OCI-LY7 (cell line): ENCODE data around the gene RGR. TPM values are rescaled to one million over a fixed set of nuclear protein-coding genes. Genes with fewer than 3 reads are reported as not detected.

ENCODE experiments used
- BruUV-seq: library from RNA; stranded (reverse); fragments of 400-500 nt; replicated peaks from 2 replicates; lab custom pipeline; 2021; lab: Mats Ljungman, UMichigan
- CTCF ChIA-PET: fragments of 300-600 bp; sonication (Branson Sonifier 250); formaldehyde crosslinking; loops from one replicate; lab custom pipeline; 2022; ENCODE audit warnings: antibody characterized with exemption; ENCODE audit not compliant: unreplicated experiment; lab: Charles Lee
- POLR2A ChIA-PET: fragments of 300-600 bp; sonication (Branson Sonifier 250); formaldehyde crosslinking; loops from one replicate; lab custom pipeline; 2022; ENCODE audit warnings: antibody characterized with exemption; lab: Charles Lee
- DNase-seq: peaks from one replicate; pipeline ENCODE4 v3.0.0-alpha.2; 2015; ENCODE audit warnings: low spot score
- H2AFZ ChIP-seq: fragments of 200-600 bp; sonication (generic), shearing (Covaris generic); 2 replicates; pipeline ENCODE4 v1.6.1; 2014; ENCODE audit warnings: mild to moderate bottlenecking, antibody characterized with exemption, low read length, moderate library complexity
- H3K27ac ChIP-seq: fragments of 200-600 bp; sonication (generic); 2 replicates; pipeline ENCODE4 v1.5.1; 2014; ENCODE audit warnings: mixed run types, low read depth, mild to moderate bottlenecking, moderate library complexity, low read length, inconsistent platforms; ENCODE audit not compliant: poor library complexity, severe bottlenecking
- H3K36me3 ChIP-seq: fragments of 200-600 bp; sonication (generic); 2 replicates; pipeline ENCODE4 v1.6.1; 2014; ENCODE audit warnings: mild to moderate bottlenecking, antibody characterized with exemption, low read length, moderate library complexity, mixed read lengths; ENCODE audit not compliant: insufficient read depth
- H3K4me1 ChIP-seq: fragments of 200-600 bp; sonication (generic); 2 replicates; pipeline ENCODE4 v1.5.1; 2014; ENCODE audit warnings: mild to moderate bottlenecking, low read length; ENCODE audit not compliant: insufficient read depth, poor library complexity, severe bottlenecking
- H3K4me2 ChIP-seq: fragments of 200-600 bp; sonication (generic); 2 replicates; pipeline ENCODE4 v1.6.1; 2014; ENCODE audit warnings: mild to moderate bottlenecking, low read length
- H3K4me3 ChIP-seq: fragments of 200-600 bp; sonication (generic); 2 replicates; pipeline ENCODE4 v1.5.1; 2014; ENCODE audit warnings: mild to moderate bottlenecking, low read depth, low read length; ENCODE audit not compliant: poor library complexity, severe bottlenecking
- H3K79me2 ChIP-seq: fragments of 200-600 bp; sonication (generic); 2 replicates; pipeline ENCODE4 v1.6.1; 2016; ENCODE audit warnings: low read depth, mild to moderate bottlenecking, low read length, moderate library complexity, mixed read lengths; ENCODE audit not compliant: insufficient read depth
- H3K9me2 ChIP-seq: fragments of 200-600 bp; sonication (generic); 2 replicates; pipeline ENCODE4 v1.6.1; 2016; ENCODE audit warnings: mild to moderate bottlenecking, low read length, mixed read lengths; ENCODE audit not compliant: insufficient read depth
- H3K9me3 ChIP-seq: fragments of 200-600 bp; sonication (generic); 2 replicates; pipeline ENCODE4 v1.6.1; 2014; ENCODE audit warnings: mild to moderate bottlenecking, mixed run types, low read length, mixed read lengths
- H4K20me1 ChIP-seq: fragments of 200-600 bp; sonication (generic); 2 replicates; pipeline ENCODE4 v1.6.1; 2014; ENCODE audit warnings: mild to moderate bottlenecking, antibody characterized with exemption, low read length, moderate library complexity, mixed read lengths; ENCODE audit not compliant: insufficient read depth
- CTCF ChIP-seq: fragments of 200-600 bp; sonication (generic); conservative IDR thresholded peaks from 2 replicates; pipeline ENCODE4 v1.5.1; 2014; ENCODE audit warnings: mild to moderate bottlenecking, antibody characterized with exemption, low read length, moderate library complexity, mixed read lengths
- EZH2phosphoT487 ChIP-seq: fragments of 200-600 bp; sonication (generic); IDR thresholded peaks from 2 replicates; pipeline ENCODE4 v1.6.1; 2018; ENCODE audit warnings: low read depth, borderline replicate concordance, mild to moderate bottlenecking, mixed run types, antibody characterized with exemption, low read length, moderate library complexity, mixed read lengths
- intact Hi-C: fragments of 100-400 bp; cut with micrococcal nuclease; formaldehyde crosslinking; loops from one replicate; pipeline ENCODE4 v1.10.0; 2022; ENCODE audit not compliant: unreplicated experiment
- total RNA-seq, 2 experiments: library from RNA; depleted of rRNA in 1 of 2; stranded (reverse); fragments of >200 nt in 1 of 2; shearing (Covaris generic) in 1 of 2; gene quantifications; 2 replicates each; pipeline ENCODE4 v1.2.3, GENCODE V29; 2014 to 2022

The RGR gene
- total RNA-seq, 2 experiments from 2014 or later, result not detected

GRCh38 chr10:84224411-84225028 is 20.3 kb upstream of the RGR start:
- Histone ChIP-seq H2AFZ (no peak overlapping the region), H3K9me2 (no peaks in the 10 kb centered on the region), H3K36me3 (no peaks in the 10 kb centered on the region), H3K79me2 (no peaks in the 10 kb centered on the region), H4K20me1 (no peaks in the 10 kb centered on the region), H3K4me1 (no peaks in the 10 kb centered on the region), H3K27ac (no peak overlapping the region), H3K4me2 (no peak overlapping the region), H3K4me3 (no peak overlapping the region), H3K9me3 (no peaks in the 10 kb centered on the region)
- BruUV-seq, result no TSS peak
- ChIA-PET CTCF (no interaction called here), POLR2A (no interaction called here)
- TF ChIP-seq EZH2phosphoT487, result no peak
- no peak for TF ChIP-seq CTCF
- intact Hi-C loops, result no loop called here
- peak; percentile 7 for DNase-seq

GRCh38 chr10:84225427-84226173 is 19.3 kb upstream of the RGR start, which contains the start of gene LRIT2:
TSS of gene LRIT2 (minus strand) at chr10:84225544. CDS start at chr10:84225520, 24 bp downstream.
- Histone ChIP-seq H4K20me1 (no peaks in the 10 kb centered on the region), H3K79me2 (no peaks in the 10 kb centered on the region), H3K9me3 (no peaks in the 10 kb centered on the region), H3K4me3 (no peak within 1 kb of the TSS), H3K4me2 (no peak within 1 kb of the TSS), H3K36me3 (no peaks in the 10 kb centered on the region), H3K9me2 (no peaks in the 10 kb centered on the region), H3K4me1 (no peaks in the 10 kb centered on the region), H2AFZ (no peak within 1 kb of the TSS), H3K27ac (no peak within 1 kb of the TSS)
- POLR2A ChIA-PET, result no interaction called here
- intact Hi-C loops, result no loop called here
- CTCF ChIA-PET, result interaction anchor here (0.6 kb wide), 1 partner anchor 10 kb away, joined by 3 read pairs; no protein-coding TSS in a partner anchor
- BruUV-seq, result no TSS peak
- no peak for DNase-seq
- TF ChIP-seq CTCF (no peak), EZH2phosphoT487 (no peak)

GRCh38 chr10:84226616-84227015 is 18.2 kb upstream of the RGR start:
- TF ChIP-seq EZH2phosphoT487 (no peak), CTCF (no peak)
- CTCF ChIA-PET, result interaction anchor here (0.6 kb wide), 1 partner anchor 338 kb away, joined by 3 read pairs; no protein-coding TSS in a partner anchor
- no peak overlapping the region for H3K4me2 ChIP-seq
- H3K9me2 ChIP-seq, result no peaks in the 10 kb centered on the region
- H3K4me3 ChIP-seq, result no peak overlapping the region
- H3K79me2 ChIP-seq, result no peaks in the 10 kb centered on the region
- no peaks in the 10 kb centered on the region for H3K36me3 ChIP-seq
- no peak overlapping the region for H3K27ac ChIP-seq
- BruUV-seq, result no TSS peak
- DNase-seq, result no peak
- no peaks in the 10 kb centered on the region for H3K4me1 ChIP-seq
- no peaks in the 10 kb centered on the region for H4K20me1 ChIP-seq
- POLR2A ChIA-PET, result no interaction called here
- intact Hi-C loops, result no loop called here
- H3K9me3 ChIP-seq, result no peaks in the 10 kb centered on the region
- no peak overlapping the region for H2AFZ ChIP-seq
